DMS114 treated with DMSO at 0.1 percent for 48 hours (cell line): Measurements from ENCODE around the gene THUMPD2.
"Not testable (repeated sequence)": the region's sequence is repeated elsewhere in the genome, so short reads cannot be mapped to it uniquely, and the experiment has no call there.

Experiments used
- DNase-seq: peaks from one replicate; lab custom pipeline; 2025; ENCODE audit not compliant: unreplicated experiment; lab: John Stamatoyannopoulos, UW

The THUMPD2 gene, protein sequence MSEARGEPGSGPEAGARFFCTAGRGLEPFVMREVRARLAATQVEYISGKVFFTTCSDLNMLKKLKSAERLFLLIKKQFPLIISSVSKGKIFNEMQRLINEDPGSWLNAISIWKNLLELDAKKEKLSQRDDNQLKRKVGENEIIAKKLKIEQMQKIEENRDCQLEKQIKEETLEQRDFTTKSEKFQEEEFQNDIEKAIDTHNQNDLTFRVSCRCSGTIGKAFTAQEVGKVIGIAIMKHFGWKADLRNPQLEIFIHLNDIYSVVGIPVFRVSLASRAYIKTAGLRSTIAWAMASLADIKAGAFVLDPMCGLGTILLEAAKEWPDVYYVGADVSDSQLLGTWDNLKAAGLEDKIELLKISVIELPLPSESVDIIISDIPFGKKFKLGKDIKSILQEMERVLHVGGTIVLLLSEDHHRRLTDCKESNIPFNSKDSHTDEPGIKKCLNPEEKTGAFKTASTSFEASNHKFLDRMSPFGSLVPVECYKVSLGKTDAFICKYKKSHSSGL

DNA sequence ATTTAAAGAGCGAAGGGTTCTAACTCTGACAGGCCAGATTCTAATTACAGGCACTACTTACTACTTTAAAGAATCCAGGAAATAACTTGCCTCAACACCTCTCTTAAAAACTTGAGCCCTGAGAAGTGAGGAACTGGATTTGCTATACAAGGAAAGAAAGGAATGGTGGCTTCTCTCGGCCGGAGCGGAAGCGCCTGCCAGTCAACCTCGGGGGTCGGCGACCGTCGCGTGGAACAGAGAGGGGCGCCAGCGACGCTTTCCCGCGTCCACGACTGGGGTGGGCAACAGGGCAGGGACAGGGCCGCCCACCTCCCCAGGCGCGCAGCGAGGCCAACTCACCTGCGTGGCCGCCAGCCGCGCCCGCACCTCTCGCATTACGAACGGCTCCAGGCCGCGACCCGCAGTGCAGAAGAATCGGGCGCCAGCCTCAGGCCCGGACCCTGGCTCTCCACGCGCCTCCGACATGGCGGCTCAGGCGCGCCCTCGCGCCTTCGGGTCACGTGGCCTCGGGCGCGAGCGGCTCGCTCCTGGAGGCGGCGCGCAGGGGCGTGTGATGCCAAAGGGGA is at the start of gene THUMPD2:
Gene THUMPD2 (minus strand): TSS at position 484 of the 566 bp plus-strand sequence. CDS start 19 bp downstream, at position 465.
- peak; percentile 27 for DNase-seq

DNA sequence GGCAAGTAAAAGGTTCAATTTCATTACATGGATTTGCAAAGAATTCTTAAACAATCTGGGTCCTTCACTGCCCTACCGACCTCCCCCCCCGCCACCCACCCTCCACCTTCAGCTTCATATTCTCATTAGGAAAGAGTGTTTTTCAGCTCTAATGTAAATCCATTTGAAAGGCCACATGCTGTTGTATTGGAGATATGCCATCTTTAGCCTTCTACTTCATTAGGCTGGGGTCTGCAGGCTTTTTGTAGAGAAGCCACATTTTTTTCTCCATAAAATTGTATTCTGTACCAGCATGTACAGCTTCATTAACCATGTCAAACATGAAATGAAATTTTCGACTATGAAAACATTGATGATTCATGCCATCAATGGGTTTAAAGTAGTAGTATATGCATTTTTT is 42.8 kb upstream of the THUMPD2 start:
- DNase-seq, result no peak

DNA sequence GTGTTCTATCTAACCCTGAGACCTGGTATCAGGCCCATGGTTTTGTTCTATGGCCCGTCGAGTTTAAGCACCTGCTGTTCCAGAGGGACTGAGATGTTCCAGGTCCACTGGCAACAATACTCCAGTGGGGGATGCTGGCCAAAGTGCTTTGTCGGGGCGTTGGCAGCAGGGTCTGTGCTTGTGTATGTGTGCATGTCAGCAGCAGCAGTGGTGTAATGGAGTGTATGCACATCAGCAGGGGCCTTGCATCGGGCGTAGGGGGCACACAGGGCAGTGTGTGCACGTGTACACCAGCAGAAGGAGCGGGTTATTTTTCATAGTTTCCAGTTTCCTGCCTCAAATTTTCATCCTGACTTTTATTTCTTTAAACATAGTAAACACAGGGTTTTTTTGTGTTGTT is 37.8 kb upstream of the THUMPD2 start:
- DNase-seq, result no peak

DNA sequence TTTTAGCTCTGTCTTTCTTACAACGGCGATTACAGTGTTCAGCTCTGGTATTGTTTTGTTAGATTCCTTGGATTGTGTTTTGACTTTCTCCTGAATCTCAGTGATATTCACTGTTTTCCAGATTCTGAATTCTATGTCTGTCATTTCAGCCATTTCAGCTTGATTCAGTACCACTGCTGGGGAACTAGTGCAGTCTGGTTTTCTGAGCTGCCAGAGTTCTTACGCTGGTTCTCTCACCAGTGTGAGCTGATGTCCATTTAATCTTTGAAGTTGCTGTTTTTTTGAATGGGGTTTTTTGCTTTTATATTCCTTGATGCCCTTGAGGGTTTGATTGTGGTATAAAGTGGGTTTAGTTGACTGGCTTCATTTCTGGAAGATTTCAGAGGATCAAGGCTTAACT is 37.4 kb upstream of the THUMPD2 start:
- DNase-seq, result no peak

DNA sequence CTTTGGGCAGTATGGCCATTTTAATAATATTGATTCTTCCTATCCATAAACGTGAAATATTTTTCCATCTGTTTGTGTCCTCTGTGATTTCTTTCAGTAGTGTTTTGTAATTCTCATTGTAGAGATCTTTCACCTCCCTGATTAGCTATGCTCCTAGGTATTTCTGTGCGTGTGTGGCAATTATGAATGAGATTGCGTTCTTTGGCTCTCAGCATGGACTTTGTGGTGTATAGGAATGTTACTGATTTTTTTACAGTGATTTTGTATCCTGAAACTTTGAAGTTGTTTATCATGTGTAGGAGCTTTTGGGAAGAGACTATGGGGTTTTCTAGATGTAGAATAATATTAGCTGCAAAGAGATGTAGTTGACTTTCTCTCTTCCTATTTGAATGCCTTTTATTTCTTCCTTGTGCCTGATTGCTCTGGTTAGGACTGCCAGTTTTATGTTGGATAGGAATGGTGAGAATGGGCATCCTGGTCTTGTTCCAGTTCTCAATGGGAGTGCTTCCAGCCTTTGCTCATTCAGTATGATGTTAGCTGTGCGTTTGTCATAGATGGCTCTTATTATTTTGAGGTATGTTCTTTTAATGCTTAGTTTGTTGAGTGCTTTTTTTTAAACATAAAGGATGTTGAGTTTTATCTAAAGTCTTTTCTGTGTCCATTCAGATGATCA is 27.0 kb upstream of the THUMPD2 start:
- no peak for DNase-seq

DNA sequence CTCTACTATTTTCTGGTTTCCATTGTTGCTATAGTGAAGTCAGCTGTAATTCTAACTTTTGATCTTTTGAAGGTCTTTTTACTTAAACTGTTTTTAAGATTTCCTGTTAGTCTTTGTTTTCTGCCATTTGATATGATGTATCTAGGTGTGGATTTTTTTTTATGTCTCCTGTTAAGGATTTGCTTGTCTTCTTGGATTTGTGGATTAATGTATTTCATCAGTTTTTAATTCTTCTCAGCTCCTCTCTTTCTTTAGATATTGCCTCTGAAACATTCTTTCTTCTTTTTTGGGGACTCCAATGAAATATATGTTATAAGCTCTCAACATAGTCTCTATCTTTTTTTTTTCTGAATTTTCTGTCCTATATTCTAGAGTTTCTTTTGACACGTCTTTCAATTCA is 24.8 kb upstream of the THUMPD2 start:
- no peak for DNase-seq

DNA sequence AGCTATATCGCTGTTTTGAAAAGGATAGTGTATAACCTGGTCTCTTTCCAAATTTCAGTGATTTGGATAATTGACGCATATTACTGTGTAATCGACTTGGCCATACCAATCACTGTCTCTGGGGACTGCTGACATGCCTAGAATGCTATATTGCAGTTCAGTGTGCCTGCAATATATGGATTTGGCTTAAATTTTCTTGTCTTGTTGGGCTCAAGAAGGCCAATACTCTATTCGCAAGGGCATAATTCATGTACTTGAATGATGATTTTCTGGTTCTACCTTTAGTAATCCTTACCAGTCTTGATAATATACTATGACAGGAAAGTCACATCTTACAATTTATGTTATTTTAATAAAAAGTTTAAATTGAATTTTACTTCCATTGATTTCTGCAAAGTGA is 21.7 kb upstream of the THUMPD2 start:
- no peak for DNase-seq

DNA sequence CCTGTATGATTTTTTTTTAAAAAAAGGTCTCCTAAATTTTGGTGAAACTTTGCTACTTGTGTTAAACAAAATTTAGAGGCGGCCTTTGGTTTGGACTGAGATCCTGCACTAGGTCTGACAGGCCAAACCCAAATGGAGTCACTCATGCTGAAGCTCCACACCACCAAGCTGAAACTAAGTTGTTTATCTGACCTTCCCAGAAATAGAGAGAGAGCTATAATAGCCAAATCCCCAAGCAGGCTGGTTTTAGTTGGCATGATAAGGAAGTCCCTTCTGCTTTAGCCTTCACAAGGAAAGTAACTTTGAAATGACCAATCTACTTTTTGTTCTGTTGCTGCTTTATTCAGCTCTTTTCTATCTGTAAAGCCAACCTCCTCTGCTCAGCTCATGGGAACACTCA is 17.1 kb upstream of the THUMPD2 start:
- no peak for DNase-seq

DNA sequence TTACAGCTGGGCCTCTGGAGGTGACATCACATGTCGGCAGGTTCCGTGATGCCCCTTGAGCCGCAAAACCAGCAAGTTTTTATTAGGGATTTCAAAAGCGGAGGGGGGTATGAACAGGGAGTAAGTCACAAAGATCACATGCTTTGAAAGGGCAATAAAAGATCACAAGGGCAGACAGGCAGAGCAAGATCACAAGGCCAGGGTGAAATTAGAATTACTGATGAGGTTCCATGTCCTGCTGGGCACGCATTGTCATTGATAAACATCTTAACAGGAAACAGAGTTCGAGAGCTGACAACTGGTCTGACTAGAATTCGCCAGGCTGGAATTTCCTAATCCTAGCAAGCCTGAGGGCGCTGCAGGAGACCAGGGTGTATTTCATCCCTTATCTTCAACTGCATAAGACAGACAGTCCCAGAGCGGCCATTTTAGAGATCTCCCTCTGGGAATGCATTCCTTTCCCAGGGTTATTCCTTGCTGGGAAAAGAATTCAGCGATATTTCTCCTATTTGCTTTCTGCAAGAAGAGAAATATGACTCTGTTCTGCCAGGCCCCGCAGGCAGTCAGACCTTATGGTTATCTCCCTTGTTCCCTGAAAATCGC is 11.3 kb upstream of the THUMPD2 start:
- DNase-seq, result not testable (repeated sequence)

DNA sequence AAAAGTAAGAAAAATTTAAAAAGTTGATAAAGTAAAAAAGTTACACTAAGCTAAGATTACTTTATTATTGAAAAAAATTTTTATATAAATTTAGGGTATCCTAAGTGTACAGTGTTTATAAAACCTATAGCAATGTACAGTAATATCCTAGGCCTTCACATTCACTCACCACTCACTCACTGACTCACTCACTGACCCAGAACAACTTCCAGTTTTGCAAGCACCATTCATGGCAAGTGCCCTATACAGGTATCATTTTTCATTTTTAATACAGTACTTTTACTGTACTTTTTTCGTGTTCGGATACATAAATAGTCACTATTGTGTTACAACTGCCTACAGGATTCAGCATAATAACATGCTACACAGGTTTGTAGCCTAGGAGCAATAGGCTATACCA is 8.9 kb upstream of the THUMPD2 start:
- DNase-seq, result no peak

DNA sequence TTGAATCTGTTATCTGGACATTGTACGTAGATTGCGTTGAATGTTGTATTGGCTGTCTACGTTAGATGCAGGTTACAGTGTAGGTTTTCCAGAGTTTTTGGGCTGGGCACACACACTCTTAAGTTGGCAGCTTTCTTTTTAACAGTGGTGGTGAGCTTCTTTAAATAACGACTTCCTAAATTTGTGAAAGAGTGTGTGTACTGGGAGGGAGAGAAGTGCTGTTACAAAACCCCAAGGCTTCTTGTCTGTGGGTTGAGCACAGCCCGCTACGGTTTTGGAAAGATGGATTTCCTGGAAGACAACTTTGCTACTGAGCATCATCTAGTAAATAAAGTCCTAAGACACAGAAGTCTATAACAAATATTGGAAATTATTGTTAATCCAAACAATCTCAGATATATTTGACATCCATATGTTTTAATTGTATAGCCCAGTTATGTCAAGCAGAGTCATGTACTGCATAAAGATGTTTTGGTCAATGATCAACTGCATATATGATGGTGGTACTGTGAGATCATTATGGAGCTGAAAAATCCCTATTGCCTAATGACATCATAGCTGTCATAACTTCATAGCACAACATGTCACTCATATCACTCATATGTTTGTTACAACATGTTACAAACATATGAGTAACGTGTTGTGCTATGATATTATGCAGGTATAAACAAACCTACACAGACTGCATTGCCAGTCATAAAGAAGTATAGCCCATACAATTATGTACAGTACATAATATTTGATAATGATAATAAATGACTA is 7.9 kb upstream of the THUMPD2 start:
- no peak for DNase-seq

DNA sequence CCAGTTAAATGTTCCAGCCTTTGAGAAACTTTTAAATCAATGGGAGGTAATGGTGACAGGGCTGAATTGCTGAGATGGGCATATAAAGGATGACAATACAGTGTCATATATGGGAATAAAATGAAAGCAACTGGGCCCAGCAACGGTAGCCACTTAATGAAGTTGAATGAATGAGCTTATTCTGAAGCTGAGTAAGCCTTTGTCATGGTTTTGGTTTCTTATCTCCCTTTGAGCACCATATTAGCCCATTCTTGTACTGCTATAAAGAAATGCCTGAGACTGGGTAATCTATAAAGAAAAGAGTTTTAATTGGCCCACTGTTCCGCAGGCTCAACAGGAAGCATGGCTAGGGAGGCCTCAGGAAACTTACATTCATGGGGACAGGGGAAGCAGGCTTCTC is 3.5 kb upstream of the THUMPD2 start:
- DNase-seq, result no peak

DNA sequence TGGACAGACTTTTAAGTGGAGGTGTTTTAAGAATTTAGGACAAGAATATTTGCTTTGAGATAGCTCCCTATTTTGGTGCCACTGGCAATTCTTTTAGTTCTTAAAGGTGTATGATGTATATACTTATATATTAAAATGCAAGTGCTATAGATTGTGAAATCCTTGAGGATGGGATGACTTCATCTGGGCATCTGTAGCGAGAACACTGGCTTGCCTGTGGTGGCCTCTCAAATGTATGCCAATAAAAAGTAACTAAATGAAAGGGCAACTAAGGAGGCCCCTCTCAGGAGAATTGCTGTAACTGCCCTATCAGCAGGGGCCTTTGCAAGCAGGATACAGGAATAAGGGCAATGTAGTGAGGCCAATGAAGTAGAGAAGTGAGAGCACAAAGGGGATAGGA is 2.6 kb upstream of the THUMPD2 start:
- no peak for DNase-seq

DNA sequence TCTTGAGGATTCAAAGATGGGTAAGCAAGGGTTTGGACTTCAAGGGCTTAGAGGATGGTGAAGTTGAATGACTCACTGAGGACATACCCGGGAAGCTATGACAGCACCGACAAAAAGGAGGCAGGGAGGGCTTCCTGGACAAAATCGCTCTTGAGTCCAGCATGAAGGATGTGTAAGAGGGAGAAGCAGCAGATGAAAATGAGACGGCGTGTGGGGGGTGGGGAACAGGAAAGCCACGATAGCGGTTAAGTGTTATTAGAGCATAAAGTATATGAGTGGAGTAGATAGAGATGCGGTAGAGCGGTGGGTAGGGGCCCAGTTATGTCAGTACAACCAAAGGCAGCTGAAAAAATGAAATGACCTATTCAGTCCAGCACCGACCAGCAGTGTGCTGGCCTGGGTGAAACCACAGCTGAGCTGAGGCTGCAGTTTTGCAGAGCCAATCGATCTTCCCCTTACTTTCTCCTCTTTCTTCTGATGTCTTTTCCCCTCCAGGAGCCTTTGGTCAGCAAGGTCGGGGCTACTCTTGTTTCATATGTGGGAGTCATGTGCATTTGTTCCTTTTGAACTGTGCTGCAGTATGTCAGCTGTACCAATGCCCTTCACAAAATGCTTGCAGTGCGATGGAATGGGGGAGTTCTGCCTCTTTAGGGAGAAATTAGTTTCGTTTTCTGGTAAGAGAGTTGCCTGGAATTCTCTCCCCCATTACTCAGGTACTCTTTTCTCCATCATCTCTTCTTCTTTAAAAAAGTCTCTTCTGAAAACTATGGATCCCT is 2.0 kb upstream of the THUMPD2 start:
- no peak for DNase-seq

DNA sequence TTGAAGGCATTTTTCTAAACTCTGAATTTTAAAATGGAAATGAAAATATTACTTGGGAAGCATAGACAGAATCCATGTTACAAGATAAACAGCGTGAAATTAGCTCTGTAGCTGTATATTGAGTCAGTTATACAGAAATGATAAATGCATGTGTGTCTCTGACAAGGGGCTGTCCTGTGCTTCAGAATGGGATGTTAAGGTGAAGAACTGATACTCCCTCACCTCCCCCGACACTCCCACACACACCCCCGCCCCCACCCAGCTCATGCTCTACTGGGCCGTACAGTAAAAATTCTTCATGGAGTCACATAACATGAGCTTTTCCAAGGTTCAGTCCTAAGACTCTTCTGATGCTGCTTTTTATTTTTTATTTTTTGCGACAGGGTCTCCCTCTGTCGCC is 869 bp upstream of the THUMPD2 start:
- DNase-seq, result no peak

DNA sequence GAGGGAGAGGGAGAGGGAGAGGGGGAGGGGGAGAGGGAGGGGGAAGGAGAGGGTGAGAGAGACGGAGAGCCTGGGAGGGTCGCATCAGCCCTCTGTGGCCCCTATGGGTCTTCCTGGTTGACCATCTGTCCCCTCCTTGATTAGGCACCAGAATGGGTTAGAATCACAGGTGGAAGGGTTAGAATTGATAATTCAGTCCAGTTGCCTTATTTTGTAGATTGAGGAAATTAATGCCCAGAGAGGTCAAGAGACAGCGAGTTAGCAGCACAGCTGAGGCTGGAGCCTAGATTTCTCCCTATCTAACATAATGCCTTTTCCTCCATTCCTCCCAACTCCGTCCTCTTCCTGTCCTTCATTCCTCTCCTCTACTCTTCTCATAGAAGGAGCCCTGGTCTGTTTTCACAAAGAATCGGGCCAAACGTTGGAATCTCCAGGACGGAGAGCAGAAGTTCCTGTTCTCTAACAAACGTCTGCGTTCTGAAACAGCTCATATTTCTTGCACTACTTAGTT is 338 bp upstream of the THUMPD2 start:
- DNase-seq, result no peak

DNA sequence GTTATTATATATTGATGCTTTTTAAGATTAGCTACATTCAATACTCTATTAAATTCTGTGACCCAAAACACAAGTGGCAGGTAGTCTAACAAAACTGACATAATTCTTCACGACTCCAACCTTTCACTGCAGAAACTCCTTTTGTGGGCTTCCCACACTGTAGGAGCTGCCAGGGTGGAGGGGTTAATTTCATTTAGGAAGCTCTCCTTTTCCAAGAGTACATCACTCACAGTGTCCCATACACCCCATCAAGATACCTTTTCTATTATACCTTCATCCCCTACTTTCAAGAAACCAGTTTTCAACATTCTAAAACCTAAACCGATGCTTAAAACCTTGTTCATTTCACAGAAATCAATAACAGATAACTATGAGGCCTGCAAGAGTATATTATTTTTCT is 825 bp downstream of the THUMPD2 start:
- DNase-seq, result no peak

DNA sequence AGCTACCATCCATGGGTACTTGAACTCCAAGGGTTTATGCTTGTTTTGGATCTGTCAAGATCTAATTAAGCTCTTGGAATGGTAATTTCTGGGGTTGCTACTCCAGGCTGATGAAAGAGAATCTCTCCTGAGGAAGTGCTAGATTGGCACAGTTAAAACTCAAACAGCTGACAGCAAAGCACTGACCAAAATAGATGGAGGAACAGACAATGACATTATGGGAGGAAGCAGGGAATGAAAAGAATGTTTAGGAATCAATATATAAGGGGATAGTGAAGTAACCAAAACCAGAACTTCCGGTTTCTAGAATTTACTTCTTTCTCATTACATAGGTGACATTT is 6.3 kb downstream of the THUMPD2 start:
- no peak for DNase-seq

DNA sequence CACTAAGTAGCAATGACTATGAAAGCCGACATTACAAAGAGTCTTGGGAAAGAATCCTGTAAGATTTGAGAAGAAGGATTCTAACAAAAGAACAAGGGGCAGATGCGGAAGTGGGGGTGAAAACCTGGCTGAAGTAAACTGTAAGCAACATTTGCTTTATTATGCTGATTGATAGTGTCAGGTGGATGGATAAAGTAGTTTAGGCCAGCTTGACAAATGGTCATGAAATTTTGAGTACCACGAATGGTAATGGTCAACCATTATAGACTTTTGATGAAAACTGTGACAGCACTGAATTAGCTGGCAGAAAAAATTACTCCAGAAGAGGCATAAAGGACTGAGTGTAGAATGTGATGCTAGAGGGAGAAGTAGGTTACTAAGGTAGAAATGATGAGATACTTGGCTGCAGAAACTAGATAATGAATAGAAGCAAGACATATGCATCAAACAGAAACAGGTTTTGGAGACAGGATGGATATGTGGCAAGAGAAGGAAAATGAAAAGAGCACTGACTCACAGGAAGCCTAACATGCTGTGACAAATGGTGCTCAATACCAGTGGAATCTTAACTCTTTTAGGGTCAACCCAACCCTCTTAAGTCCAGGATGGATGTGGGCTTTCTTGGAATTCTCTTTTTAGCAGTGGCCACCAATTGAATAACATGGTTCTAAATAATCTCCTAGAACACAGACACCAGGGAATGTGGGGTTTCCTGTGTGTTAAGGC is 6.8 kb downstream of the THUMPD2 start:
- no peak for DNase-seq
